NCI-H1417 (cell line): ENCODE data around the gene MAP7D3.
"Not testable (repeated sequence)": the region's sequence is repeated elsewhere in the genome, so short reads cannot be mapped to it uniquely, and the experiment has no call there.

ENCODE experiments used
- DNase-seq, 3 experiments: peaks; one replicate each; lab custom pipeline; 2025; lab: John Stamatoyannopoulos, UW

MAP7D3 gene

DNA sequence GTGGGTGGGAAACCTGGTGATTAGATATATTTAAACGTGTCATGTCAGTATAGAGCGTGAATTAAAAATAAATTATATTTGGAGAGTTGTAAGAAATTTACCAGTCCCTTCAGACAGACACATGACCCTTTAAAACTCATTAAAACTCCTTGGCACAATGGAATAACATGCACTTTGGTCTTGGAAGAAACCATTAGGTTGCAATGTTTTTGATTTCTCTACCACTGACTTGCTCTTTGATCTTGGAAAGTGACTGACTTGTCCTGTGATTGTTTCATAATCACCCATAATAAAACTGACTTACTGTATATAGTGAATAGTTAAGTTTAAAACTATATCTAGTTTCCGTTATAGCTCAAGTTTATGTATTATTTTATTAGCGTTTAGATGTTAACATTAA, 68.0 kb downstream of the MAP7D3 start:
- DNase-seq, result no peak

DNA sequence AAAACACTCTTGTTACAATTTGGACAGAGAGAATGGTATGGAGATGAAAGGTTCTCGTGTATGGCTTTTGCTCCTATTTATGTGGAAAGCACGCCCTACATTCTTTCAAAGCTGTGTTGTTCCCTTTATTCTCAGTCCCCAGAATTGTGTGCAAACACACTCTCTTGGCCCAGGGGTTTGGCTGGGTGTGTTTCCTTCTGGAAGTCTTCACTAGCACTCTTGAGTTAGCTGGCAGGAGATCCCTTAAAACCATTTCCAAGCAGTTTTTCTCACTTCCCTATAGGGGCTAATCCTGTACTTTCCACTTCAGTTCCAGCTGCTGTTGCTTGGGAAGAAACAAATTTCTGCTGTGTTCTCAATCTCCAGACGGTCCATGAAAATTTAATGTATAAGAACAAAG, 68.8 kb downstream of the MAP7D3 start:
- DNase-seq, result no peak

- no peak for DNase-seq
These were observed 72.1 kb downstream of the MAP7D3 start for GRCh38 chrX:136179133-136179532.

- DNase-seq, result no peak
These were observed 74.8 kb downstream of the MAP7D3 start for GRCh38 chrX:136176399-136176825.

- DNase-seq, result no peak
These were observed 79.8 kb downstream of the MAP7D3 start for GRCh38 chrX:136171420-136171819.

GRCh38 chrX:136170139-136170800, 80.9 kb downstream of the MAP7D3 start:
- no peak for DNase-seq

- DNase-seq, result peak in 2 of 3 experiments; percentile 44 to 82
These were observed 82.1 kb downstream of the MAP7D3 start for GRCh38 chrX:136168929-136169735.

DNA sequence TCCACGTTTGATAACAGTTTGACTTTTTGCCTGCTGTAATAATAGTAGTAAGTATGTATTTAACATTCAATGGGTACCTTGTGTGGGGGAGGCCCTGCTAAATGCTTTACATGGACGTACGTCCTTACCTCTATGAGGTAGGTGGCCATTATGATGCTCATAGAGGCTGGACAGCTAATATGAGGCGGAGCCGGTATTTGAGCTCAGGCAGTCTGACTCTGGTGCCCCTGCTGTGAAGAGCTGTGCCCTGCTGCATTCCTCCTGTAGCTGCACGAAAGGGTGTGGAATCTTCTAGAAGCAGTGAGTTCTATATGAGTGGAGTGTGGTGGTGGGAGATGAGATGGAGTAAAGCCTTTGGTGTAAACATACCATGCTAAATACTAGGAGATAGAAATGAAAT, 83.2 kb downstream of the MAP7D3 start:
- not testable (repeated sequence) for DNase-seq

DNA sequence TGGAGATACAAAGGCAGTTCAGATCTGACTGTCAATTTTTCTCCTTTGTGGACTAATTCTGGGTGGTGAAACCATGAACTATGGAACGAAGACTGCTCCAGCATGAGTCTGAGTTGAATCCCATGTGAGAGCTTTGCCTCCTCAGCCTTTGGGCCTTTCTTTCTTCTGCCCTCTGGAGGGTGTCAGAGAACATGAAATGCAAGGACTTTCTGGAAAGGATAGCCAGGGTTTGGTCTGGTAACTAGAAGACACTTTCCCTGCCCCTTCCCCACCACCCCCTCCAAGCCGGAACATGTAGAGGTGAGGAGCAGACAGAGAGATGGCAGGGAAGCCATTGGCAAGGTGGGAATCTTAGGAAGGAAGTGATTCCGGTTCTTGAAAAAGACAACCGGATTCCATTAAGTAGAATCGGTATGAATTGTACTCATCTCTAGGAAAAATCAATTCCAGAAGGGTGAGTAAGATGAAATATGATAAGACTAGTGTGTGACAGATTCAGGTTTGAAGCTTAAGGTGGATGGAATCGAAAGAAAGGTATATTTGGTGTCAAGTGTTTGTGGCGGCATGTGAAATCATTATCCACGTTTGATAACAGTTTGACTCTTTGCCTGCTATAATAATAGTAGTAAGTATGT, 84.9 kb downstream of the MAP7D3 start:
- DNase-seq, result peak in 1 of 3 experiments; percentile 11

- DNase-seq, result peak in 1 of 3 experiments; percentile 7
These were observed 85.8 kb downstream of the MAP7D3 start for GRCh38 chrX:136165406-136165805.

- DNase-seq, result no peak
These were observed 87.5 kb downstream of the MAP7D3 start for GRCh38 chrX:136163689-136164088.
